ENCODE results near the gene ETV1. TPM values are rescaled to one million over a fixed set of nuclear protein-coding genes. Genes with fewer than 3 reads are reported as not detected.

Gene ETV1
- total and polyA plus RNA-seq, 9 of the 15 experiments (the other 6 are each of a cell fraction or from before 2014, with no cell fraction given), result 7.2 to 27.4 (median 14.0) TPM

GRCh38 chr7:13990984-13991790 lies 1.7 kb upstream of the ETV1 start:
- intact Hi-C loops (cut with micrococcal nuclease), result loop anchor here (10.0 kb wide), 1 partner anchor 464 kb away; no protein-coding TSS in a partner anchor
- Histone ChIP-seq H3K27ac (ENCODE audit: extremely low read depth, low read depth, low read length) (peak overlapping the region; percentile 93), H3K4me1 (replicated peaks in 1 of 2; ENCODE audit: control insufficient read depth in 2 of 2, insufficient read depth in 2 of 2, low read length in 2 of 2) (peaks cover 3 to 4% of the 10 kb centered on the region in 2 experiments; a peak in 4 of 5 replicates), H3K27me3 (ENCODE audit: control insufficient read depth in 2 of 2, insufficient read depth in 2 of 2, low read length in 2 of 2) (no peaks in the 10 kb centered on the region), H3K4me3 (peak overlapping the region; percentile 51), H3K79me2 (ENCODE audit: control insufficient read depth, insufficient read depth, low read length) (peaks cover 16% of the 10 kb centered on the region), H3K36me3 (ENCODE audit: control insufficient read depth, insufficient read depth, low read length) (no peaks in the 10 kb centered on the region), H2AFZ (ENCODE audit: low read depth, low read length) (peak overlapping the region; percentile 82), H3K9me1 (ENCODE audit: control insufficient read depth, insufficient read depth, low read length) (no peaks in the 10 kb centered on the region), H4K20me1 (replicated peaks; ENCODE audit: control insufficient read depth, insufficient read depth, low read length) (no peaks in the 10 kb centered on the region), H3K9ac (ENCODE audit: insufficient read depth in 1 of 2, low read depth in 2 of 2, low read length in 2 of 2) (peak overlapping the region; percentile 79 to 84; a peak in 3 of 4 replicates), H3K4me2 (ENCODE audit: insufficient read depth, low read length) (peak overlapping the region; percentile 89), H3K9me3 (replicated peaks; ENCODE audit: control insufficient read depth, insufficient read depth, low read depth, low read length) (no peaks in the 10 kb centered on the region)
- TSS peak; percentile 27 for BruUV-seq (replicated peaks)
- 1% methylated on average over 38 of the region's 38 CpGs for WGBS (ENCODE audit: insufficient coverage, low coverage, missing lambda C conversion rate)
- CTCF ChIA-PET (ENCODE audit: low intra/inter-chr PET ratio), result no interaction called here
- ATAC-seq, result peak; percentile 77
- DNase-seq (ENCODE audit: extremely low read depth in 1 of 4, low spot score in 3 of 4), result peak; percentile 89 to 98 (median 92)
- in situ Hi-C loops (cut with MboI), result loop anchor here (25.0 kb wide), 1 partner anchor 1279 kb away; no protein-coding TSS in a partner anchor
- POLR2A ChIA-PET, result interaction anchor here (0.5 to 3.1 kb wide), 9 partner anchors 8 to 1368 kb away, joined by 3 to 19 read pairs (median 4); no protein-coding TSS in a partner anchor
- FAIRE-seq, result peak; percentile 100
- TF ChIP-seq ZNF695 (CRISPR knock-in tag; IDR thresholded peaks at IDR 0.05) (no peak), SUPT5H (IDR thresholded peaks at IDR 0.05) (peak; percentile 81), ZNF444 (CRISPR knock-in tag; IDR thresholded peaks at IDR 0.05) (no peak), ILF3 (IDR thresholded peaks at IDR 0.05; ENCODE audit: borderline replicate concordance) (no peak), ARID3B (CRISPR knock-in tag; IDR thresholded peaks at IDR 0.05; ENCODE audit: borderline replicate concordance) (no peak), KDM4B (IDR thresholded peaks at IDR 0.05; ENCODE audit: borderline replicate concordance in 2 of 2, low read depth in 1 of 2) (no peak), TCF3 (CRISPR knock-in tag; IDR thresholded peaks at IDR 0.05) (no peak), ZBTB7A (IDR thresholded peaks at IDR 0.05; ENCODE audit: borderline replicate concordance, control insufficient read depth, low read depth, low read length) (peak; percentile 54; the same call in 1 of the 2 replicates), SMARCA5 (IDR thresholded peaks at IDR 0.05) (no peak), HNRNPH1 (optimal IDR thresholded peaks at IDR 0.05; ENCODE audit: low read depth, low read length) (no peak), TAF7 (tag; IDR thresholded peaks at IDR 0.05) (no peak; the same call in 1 of the 2 replicates), POLR2G (IDR thresholded peaks at IDR 0.05; ENCODE audit: low read depth, low read length) (no peak; the same call in 1 of the 2 replicates), SMARCC2 (IDR thresholded peaks at IDR 0.05; ENCODE audit: low read depth) (no peak), RBFOX2 (IDR thresholded peaks at IDR 0.05; ENCODE audit: low read depth, low read length) (peak; percentile 69), SP1 (CRISPR knock-in tag; IDR thresholded peaks at IDR 0.05) (peak; percentile 90), RFX1 (IDR thresholded peaks at IDR 0.05) (peak; percentile 95), NFATC3 (IDR thresholded peaks at IDR 0.05) (0 out of 2 replicates have a peak, but pooled peaks have one; percentile 34), NR2C1 (IDR thresholded peaks at IDR 0.05) (peak; percentile 16; the same call in 1 of the 2 replicates), NR2C1 (tag; IDR thresholded peaks at IDR 0.05) (0 out of 2 replicates have a peak, but pooled peaks have one; percentile 13), PHF8 (IDR thresholded peaks at IDR 0.05; ENCODE audit: borderline replicate concordance, low read length) (peak; percentile 50), TEAD2 (tag; IDR thresholded peaks at IDR 0.05) (peak; percentile 19; the same call in 1 of the 2 replicates), SAFB (IDR thresholded peaks at IDR 0.05; ENCODE audit: borderline replicate concordance, low read depth, low read length) (no peak), BACH1 (tag; IDR thresholded peaks at IDR 0.05) (no peak)
